ENCODE measurements around the gene PDGFRB. TPM values are rescaled to one million over a fixed set of nuclear protein-coding genes. Genes with fewer than 3 reads are reported as not detected.

The PDGFRB gene
- total RNA-seq, 1 donor from 2014 or later, result 2.9 TPM

DNA sequence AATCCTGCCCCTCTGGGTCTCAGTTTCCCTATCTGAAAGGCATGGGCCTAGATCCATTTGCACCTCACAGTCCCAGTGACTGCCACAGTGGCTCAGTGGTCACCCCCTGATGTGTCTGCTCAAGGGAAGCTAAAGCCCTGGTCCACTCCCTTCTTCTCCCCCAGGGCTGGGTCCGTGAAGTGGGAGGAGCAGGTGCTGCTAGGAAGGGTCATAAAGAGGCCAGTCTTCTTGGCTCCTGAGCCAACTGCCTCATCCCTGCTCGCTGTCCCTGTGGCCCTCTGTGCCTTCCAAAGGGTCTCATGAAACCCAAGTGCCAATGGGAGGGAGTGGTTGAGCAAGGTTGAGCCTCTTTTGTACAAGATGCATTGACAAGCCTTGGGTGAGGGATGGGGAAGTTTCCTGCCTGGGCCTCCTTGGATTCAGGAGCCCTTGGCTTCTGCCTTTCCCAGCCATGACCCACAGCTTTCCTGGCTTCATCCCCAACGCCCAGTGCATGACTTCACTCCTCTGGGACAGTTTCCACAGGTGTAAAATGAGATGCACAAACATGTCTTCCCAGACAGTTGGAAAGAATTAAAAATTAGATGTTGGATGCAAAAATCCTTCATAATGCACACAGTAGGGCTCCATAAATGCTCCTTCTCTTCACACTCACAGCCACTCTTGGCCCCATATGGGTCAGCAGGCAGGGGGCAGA lies 32.6 kb upstream of the PDGFRB start:
- Mint-ChIP-seq H3K4me3 (ENCODE audit: unreplicated experiment) (no peak overlapping the region), H3K36me3 (ENCODE audit: unreplicated experiment) (peaks cover 4% of the 10 kb centered on the region), H3K27me3 (ENCODE audit: unreplicated experiment) (peaks cover 16% of the 10 kb centered on the region), H3K4me1 (ENCODE audit: low read depth, unreplicated experiment) (peaks cover 5% of the 10 kb centered on the region), H3K27ac (ENCODE audit: unreplicated experiment) (no peak overlapping the region), H3K9me3 (ENCODE audit: unreplicated experiment) (peaks cover 2% of the 10 kb centered on the region)
- TF ChIP-seq, protein P1, sequence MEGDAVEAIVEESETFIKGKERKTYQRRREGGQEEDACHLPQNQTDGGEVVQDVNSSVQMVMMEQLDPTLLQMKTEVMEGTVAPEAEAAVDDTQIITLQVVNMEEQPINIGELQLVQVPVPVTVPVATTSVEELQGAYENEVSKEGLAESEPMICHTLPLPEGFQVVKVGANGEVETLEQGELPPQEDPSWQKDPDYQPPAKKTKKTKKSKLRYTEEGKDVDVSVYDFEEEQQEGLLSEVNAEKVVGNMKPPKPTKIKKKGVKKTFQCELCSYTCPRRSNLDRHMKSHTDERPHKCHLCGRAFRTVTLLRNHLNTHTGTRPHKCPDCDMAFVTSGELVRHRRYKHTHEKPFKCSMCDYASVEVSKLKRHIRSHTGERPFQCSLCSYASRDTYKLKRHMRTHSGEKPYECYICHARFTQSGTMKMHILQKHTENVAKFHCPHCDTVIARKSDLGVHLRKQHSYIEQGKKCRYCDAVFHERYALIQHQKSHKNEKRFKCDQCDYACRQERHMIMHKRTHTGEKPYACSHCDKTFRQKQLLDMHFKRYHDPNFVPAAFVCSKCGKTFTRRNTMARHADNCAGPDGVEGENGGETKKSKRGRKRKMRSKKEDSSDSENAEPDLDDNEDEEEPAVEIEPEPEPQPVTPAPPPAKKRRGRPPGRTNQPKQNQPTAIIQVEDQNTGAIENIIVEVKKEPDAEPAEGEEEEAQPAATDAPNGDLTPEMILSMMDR (IDR thresholded peaks at IDR 0.05; ENCODE audit: partially characterized antibody, unreplicated experiment), result no peak
- no peak for DNase-seq

DNA sequence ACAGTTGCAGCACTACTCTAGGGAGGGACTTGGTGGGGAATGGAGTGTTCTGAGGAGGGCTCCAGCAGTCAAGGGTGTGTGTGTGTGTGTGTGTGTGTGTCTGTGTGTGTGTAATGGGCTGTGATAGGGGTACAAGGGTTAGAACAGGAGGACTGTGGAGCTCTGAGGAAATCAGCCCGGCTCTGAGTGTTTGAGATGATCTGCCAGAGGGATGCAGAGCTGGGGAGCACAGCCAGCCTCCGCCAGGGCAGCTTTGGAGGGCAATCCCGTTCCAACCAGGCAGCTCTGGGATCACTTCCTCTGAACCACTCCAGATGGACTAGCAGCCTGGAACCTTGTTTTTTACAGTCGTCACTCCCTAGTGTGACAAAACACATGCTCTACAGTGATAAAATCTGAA lies 31.3 kb upstream of the PDGFRB start:
- H3K9me3 Mint-ChIP-seq (ENCODE audit: unreplicated experiment), result peaks cover 2% of the 10 kb centered on the region
- H3K4me3 Mint-ChIP-seq (ENCODE audit: unreplicated experiment), result no peak overlapping the region
- H3K4me1 Mint-ChIP-seq (ENCODE audit: low read depth, unreplicated experiment), result peaks cover 2% of the 10 kb centered on the region
- H3K27me3 Mint-ChIP-seq (ENCODE audit: unreplicated experiment), result peaks cover 12% of the 10 kb centered on the region
- TF ChIP-seq, protein P1 (IDR thresholded peaks at IDR 0.05; ENCODE audit: partially characterized antibody, unreplicated experiment), result no peak
- H3K36me3 Mint-ChIP-seq (ENCODE audit: unreplicated experiment), result no peaks in the 10 kb centered on the region
- no peak overlapping the region for H3K27ac Mint-ChIP-seq (ENCODE audit: unreplicated experiment)
- DNase-seq, result no peak

DNA sequence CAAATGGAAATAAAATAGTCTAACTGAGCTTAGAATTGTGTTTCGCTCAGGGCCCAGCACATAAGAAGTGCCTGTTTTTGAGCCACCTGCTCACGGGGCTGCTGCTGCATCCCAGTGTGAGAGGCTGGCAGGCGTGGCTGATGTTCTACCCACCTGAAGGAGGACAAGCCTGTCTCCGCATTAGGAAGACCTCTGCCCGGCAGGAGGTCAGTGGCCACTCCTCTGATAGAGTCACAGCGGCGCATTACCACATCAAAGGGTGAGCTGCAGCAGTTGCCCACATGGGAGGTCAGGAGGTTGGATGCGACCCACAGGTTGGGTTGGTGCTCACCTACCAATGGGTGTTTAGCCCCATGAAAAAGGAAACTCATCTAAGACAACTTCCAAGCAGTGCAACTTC lies 30.5 kb upstream of the PDGFRB start:
- Mint-ChIP-seq H3K9me3 (ENCODE audit: unreplicated experiment) (peaks cover 6% of the 10 kb centered on the region), H3K4me3 (ENCODE audit: unreplicated experiment) (no peak overlapping the region), H3K27ac (ENCODE audit: unreplicated experiment) (no peak overlapping the region), H3K4me1 (ENCODE audit: low read depth, unreplicated experiment) (peaks cover 2% of the 10 kb centered on the region), H3K27me3 (ENCODE audit: unreplicated experiment) (peaks cover 7% of the 10 kb centered on the region), H3K36me3 (ENCODE audit: unreplicated experiment) (no peaks in the 10 kb centered on the region)
- DNase-seq, result no peak
- TF ChIP-seq, protein P1 (IDR thresholded peaks at IDR 0.05; ENCODE audit: partially characterized antibody, unreplicated experiment), result no peak

DNA sequence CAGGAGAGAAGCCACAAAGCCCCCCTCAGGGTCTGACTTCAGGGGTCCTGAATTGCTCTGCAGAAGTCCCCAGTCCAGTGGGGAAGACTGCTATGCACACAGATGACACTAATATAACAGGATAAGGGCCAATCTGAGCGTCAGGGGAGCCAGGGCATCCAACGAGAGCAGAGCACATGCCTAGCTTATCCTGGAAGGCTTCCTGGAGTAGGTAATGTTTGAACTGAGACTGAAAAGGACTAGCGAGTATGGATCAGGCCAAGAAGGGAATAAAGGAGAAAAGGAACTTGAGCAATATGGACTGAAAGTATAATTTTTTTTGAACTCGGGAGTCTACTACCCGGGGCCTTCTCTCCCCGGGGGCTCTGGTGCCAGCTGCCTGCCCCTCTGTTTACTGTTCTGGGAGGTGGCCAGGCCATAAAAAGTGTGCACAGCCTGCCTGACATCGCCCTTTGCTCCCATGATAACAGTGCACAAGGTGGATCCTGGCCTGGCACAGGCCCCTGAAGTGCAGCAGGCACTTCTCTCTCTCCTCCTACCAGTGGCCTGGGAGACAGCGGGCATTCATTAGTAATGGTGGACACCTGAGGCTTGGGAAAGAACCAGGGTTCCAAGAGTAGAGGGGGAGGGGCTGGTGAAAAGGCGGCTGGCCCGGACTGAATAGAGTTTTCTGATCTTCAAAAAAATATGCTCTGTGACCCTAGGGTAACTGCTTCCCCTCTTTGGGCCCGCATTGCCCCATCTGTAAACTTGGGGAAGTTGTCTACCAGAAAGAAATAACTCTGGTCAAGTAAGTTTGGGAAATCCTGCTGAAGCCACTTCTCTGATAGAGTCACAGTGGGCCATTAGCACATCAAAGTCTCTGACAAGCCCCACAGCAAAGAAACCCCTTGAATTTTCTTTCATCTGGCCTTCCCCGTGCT lies 29.6 kb upstream of the PDGFRB start:
- Mint-ChIP-seq H3K27me3 (ENCODE audit: unreplicated experiment) (peaks cover 4% of the 10 kb centered on the region), H3K4me3 (ENCODE audit: unreplicated experiment) (no peak overlapping the region), H3K4me1 (ENCODE audit: low read depth, unreplicated experiment) (peaks cover 2% of the 10 kb centered on the region), H3K27ac (ENCODE audit: unreplicated experiment) (no peak overlapping the region), H3K9me3 (ENCODE audit: unreplicated experiment) (peaks cover 11% of the 10 kb centered on the region), H3K36me3 (ENCODE audit: unreplicated experiment) (no peaks in the 10 kb centered on the region)
- DNase-seq, result no peak
- TF ChIP-seq, protein P1 (IDR thresholded peaks at IDR 0.05; ENCODE audit: partially characterized antibody, unreplicated experiment), result no peak

DNA sequence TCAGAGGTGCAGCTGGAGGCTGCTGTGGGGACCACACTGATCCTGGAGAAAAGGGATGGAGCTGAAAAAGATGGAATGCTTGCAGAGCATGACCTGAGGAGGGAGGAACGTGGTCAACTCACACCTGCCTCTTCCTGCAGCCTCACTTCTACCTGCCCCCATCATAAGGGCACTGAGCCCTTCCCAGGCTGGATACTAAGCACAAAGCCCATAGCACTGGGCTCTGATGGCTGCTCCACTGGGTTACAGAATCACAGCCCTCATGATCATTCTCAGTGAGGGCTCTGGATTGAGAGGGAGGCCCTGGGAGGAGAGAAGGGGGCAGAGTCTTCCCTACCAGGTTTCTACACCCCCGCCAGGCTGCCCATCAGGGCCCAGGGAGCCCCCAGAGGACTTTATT lies 28.4 kb upstream of the PDGFRB start:
- TF ChIP-seq, protein P1 (IDR thresholded peaks at IDR 0.05; ENCODE audit: partially characterized antibody, unreplicated experiment), result no peak
- DNase-seq, result no peak
- Mint-ChIP-seq H3K27me3 (ENCODE audit: unreplicated experiment) (peaks cover 2% of the 10 kb centered on the region), H3K9me3 (ENCODE audit: unreplicated experiment) (peaks cover 9% of the 10 kb centered on the region), H3K27ac (ENCODE audit: unreplicated experiment) (no peak overlapping the region), H3K4me3 (ENCODE audit: unreplicated experiment) (no peak overlapping the region), H3K36me3 (ENCODE audit: unreplicated experiment) (no peaks in the 10 kb centered on the region), H3K4me1 (ENCODE audit: low read depth, unreplicated experiment) (peaks cover 2% of the 10 kb centered on the region)

Measured in glutamatergic neuron (in vitro differentiated cells).